ENCODE measurements around the gene MIA2. TPM values are rescaled to one million over a fixed set of nuclear protein-coding genes. Genes with fewer than 3 reads are reported as not detected.

Gene MIA2
- polyA plus RNA-seq, 3 donors, result 63.0 to 82.0 (median 77.6) TPM

GRCh38 chr14:39366460-39367386, 133.0 kb downstream of the MIA2 start:
- DNase-seq (ENCODE audit: extremely low read depth in 1 of 11, low read depth in 9 of 11, low spot score in 4 of 11), result no peak

- DNase-seq (ENCODE audit: extremely low read depth in 1 of 11, low read depth in 9 of 11, low spot score in 4 of 11), result no peak
Observed at GRCh38 chr14:39367387-39367751, 133.7 kb downstream of the MIA2 start.

GRCh38 chr14:39368261-39368959, 134.7 kb downstream of the MIA2 start:
- DNase-seq (ENCODE audit: extremely low read depth in 1 of 11, low read depth in 9 of 11, low spot score in 4 of 11), result peak in 10 of 11 donors; percentile 27 to 69 (median 46)

GRCh38 chr14:39369029-39369428, 135.3 kb downstream of the MIA2 start:
- DNase-seq (ENCODE audit: extremely low read depth in 1 of 11, low read depth in 9 of 11, low spot score in 4 of 11), result no peak

- no peak for DNase-seq (ENCODE audit: extremely low read depth in 1 of 11, low read depth in 9 of 11, low spot score in 4 of 11)
Observed at GRCh38 chr14:39370415-39370814, 136.7 kb downstream of the MIA2 start.

- DNase-seq (ENCODE audit: extremely low read depth in 1 of 11, low read depth in 9 of 11, low spot score in 4 of 11), result no peak
Observed at GRCh38 chr14:39372656-39373055, 138.9 kb downstream of the MIA2 start.

GRCh38 chr14:39374851-39375250, 141.1 kb downstream of the MIA2 start:
- no peak for DNase-seq (ENCODE audit: extremely low read depth in 1 of 11, low read depth in 9 of 11, low spot score in 4 of 11)

- DNase-seq (ENCODE audit: extremely low read depth in 1 of 11, low read depth in 9 of 11, low spot score in 4 of 11), result no peak
Observed at GRCh38 chr14:39376667-39377403, 143.1 kb downstream of the MIA2 start.

GRCh38 chr14:39381366-39381765, 147.7 kb downstream of the MIA2 start:
- peak in 7 of 11 donors; percentile 7 to 28 (median 15) for DNase-seq (ENCODE audit: extremely low read depth in 1 of 11, low read depth in 9 of 11, low spot score in 4 of 11)

GRCh38 chr14:39382463-39382862, 148.7 kb downstream of the MIA2 start:
- no peak for DNase-seq (ENCODE audit: extremely low read depth in 1 of 11, low read depth in 9 of 11, low spot score in 4 of 11)

GRCh38 chr14:39383026-39383660, 149.4 kb downstream of the MIA2 start:
- no peak for DNase-seq (ENCODE audit: extremely low read depth in 1 of 11, low read depth in 9 of 11, low spot score in 4 of 11)

GRCh38 chr14:39383741-39384140, 150.0 kb downstream of the MIA2 start:
- no peak for DNase-seq (ENCODE audit: extremely low read depth in 1 of 11, low read depth in 9 of 11, low spot score in 4 of 11)

GRCh38 chr14:39384177-39384576, 150.5 kb downstream of the MIA2 start:
- DNase-seq (ENCODE audit: extremely low read depth in 1 of 11, low read depth in 9 of 11, low spot score in 4 of 11), result no peak

GRCh38 chr14:39393289-39393688, 159.6 kb downstream of the MIA2 start:
- DNase-seq (ENCODE audit: extremely low read depth in 1 of 11, low read depth in 9 of 11, low spot score in 4 of 11), result no peak

GRCh38 chr14:39395555-39396254, 162.0 kb downstream of the MIA2 start:
- no peak for DNase-seq (ENCODE audit: extremely low read depth in 1 of 11, low read depth in 9 of 11, low spot score in 4 of 11)

- DNase-seq (ENCODE audit: extremely low read depth in 1 of 11, low read depth in 9 of 11, low spot score in 4 of 11), result no peak
Observed at GRCh38 chr14:39396448-39396847, 162.7 kb downstream of the MIA2 start.

GRCh38 chr14:39398382-39398781, 164.7 kb downstream of the MIA2 start:
- no peak for DNase-seq (ENCODE audit: extremely low read depth in 1 of 11, low read depth in 9 of 11, low spot score in 4 of 11)

- no peak for DNase-seq (ENCODE audit: extremely low read depth in 1 of 11, low read depth in 9 of 11, low spot score in 4 of 11)
Observed at GRCh38 chr14:39406560-39406959, 172.8 kb downstream of the MIA2 start.

- DNase-seq (ENCODE audit: extremely low read depth in 1 of 11, low read depth in 9 of 11, low spot score in 4 of 11), result no peak
Observed at GRCh38 chr14:39416072-39416471, 182.4 kb downstream of the MIA2 start.
